KBM-7 (cell line): ENCODE measurements around the gene TMTC2.

ENCODE experiments used
- DNase-seq: peaks from one replicate; pipeline ENCODE4 v3.0.0-alpha.2; 2015
- in situ Hi-C: fragments of 300-500 bp; cut with MboI; formaldehyde crosslinking; loops from 2 replicates; pipeline ENCODE4 v1.14.3; 2020; ENCODE audit warnings: low sequenced_read_pairs, low pct_unique_long_range_greater_than_20kb, mixed read lengths

The TMTC2 gene

DNA sequence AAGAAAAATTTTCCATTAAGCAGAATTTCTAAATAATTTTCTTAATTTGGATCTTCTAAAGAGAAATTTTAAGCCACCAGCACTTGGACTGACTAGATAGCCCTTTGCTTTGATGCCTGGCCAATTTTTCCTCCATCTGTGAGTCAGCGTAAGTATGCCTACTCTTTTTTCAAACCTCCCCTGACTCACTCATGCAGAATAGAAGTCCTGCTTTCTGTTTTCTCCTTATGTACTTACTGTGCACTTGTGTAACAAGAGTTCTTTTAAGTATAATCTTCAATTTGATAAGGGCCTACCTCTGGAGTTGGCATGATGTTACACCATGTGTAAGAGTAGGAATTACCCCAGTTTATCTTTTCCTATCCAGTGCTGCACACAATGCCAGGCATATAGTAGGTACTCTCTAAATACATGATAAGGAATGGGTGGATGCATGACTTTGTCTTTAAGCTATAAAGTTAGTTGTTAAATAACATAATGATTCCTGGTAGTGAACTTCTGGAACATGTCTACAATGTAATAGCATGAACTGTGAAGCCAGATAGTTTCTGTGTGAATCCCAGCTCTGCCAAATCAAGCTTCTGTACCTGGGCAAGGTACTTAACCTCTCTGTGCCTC lies 329.6 kb downstream of the TMTC2 start:
- no peak for DNase-seq
- in situ Hi-C loops, result no loop called here

DNA sequence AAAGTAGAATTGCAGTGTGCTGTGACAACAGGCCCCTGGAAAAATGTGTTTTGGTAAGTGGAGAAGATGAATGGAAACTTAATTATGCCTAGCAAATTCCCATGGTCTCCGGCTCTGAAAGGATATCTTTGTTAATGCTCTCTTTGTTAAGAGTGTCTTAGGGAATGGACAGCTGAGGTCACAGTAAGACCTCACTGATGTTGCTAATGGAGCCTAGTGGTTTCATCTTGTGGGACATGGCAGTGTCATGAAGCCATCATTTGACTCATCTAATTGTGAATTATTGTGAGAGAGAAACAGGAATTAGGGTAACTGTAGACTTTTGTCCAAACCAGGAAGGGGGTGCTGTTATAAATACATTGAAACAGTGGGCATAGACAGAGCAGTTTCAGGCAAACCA lies 330.3 kb downstream of the TMTC2 start:
- in situ Hi-C loops, result no loop called here
- DNase-seq, result no peak

DNA sequence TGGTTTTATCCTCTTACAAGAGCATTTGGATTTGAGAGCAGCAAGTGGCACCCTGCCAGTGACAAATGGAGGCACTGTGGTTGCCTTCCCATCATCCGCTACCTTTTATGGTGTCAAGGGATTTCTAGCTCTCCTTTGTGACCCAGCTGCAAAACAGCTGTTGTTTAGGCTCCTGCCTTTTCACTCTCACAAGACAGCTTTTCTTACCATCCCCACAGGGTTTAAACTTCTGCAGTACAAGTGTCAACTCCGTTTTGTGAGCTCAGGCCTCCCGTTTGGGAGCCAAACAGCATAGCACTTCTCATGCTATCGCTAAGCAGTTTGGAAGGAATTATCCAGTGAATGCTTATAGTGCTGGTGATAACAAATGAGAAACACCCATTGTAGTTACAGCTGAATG lies 331.4 kb downstream of the TMTC2 start:
- DNase-seq, result no peak
- in situ Hi-C loops, result no loop called here

DNA sequence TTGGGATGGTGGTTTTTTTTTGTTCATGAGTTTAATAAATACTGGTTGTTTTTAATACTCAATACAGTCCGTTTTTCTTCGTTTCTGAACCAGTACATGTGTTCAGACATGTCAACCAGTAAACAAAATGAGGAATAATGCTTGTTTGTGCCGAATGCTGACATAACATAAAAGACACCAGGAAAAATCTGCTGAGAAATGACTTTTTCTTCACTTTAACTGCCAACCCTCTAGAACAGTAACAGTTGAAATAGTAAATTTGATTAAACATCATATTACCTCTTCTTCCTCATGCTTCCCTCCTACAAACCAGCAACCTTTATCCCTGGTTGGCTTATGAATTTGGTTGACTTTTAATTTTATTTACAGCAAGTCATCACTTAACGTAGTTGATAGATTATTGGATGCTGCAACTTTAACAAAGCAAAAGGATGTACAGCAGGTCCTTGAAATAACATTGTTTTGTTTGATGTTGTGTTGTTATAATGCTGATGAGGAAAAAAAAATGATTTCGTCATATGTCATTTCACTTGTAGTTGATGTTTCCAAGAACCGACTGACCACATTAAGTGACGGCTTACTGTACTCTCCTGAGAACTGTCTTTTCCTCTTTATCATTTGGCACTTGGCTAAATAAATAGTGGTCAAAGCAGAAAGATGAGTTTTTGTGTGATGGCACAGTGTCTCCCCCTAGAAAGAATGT lies 340.5 kb downstream of the TMTC2 start:
- no peak for DNase-seq
- in situ Hi-C loops, result no loop called here

DNA sequence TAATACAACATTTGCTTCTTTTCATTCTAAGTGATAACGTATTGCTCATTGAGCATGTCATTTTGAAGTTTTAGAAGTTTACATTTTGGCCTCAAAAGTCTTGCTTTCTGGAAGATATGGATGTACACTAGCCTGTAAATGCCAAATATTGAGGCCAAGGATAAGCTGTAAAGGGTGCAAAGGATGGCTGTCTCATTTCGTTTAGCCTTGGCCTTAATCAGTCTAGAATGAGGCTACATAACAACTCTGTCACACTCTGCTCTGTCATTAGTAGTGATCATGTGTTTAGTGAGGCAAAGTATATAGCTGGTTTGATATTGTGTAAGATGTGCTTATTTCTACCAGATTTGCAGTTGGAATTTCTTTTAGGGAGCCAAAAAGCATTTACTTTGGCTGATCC lies 344.5 kb downstream of the TMTC2 start:
- in situ Hi-C loops, result no loop called here

DNA sequence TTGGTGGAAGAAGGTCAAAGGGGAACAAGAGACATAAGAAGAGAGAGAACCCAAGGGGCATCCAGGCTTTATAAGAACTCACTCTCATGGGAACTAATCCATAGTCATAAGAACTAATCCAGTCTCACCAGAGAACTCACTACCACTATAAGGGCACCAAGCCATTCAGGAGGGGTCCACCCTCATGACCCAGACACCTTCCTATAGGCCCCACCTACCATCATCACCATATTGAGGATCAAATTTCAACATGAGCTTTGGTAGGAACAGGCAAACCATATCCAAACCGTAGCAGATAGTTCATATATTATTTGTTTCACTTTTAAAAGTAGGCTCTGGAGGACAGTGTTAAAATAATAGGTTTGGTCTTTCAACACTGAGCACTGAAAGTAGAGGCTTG lies 350.1 kb downstream of the TMTC2 start:
- in situ Hi-C loops, result no loop called here
- no peak for DNase-seq

More for the DNA sequence above, 344.5 kb downstream of the TMTC2 start:
- DNase-seq, result no peak

DNA sequence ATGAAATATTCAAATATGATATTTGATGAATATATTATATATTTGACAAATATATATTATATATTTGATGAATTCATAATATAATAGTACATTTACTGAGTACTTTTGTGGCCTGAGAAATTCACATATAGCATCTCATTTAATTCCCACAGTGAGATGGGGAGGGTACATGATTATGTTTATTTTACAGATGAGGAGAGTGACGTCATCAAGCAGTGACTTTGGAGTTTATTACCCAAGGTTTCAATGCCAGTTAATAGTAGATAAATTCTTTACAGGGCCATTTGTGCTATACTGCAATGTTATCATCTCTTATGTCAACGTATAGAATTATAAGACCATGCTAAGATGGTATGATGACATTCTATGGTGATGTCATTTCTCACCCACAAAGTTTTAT lies 352.7 kb downstream of the TMTC2 start:
- DNase-seq, result no peak
- in situ Hi-C loops, result no loop called here

DNA sequence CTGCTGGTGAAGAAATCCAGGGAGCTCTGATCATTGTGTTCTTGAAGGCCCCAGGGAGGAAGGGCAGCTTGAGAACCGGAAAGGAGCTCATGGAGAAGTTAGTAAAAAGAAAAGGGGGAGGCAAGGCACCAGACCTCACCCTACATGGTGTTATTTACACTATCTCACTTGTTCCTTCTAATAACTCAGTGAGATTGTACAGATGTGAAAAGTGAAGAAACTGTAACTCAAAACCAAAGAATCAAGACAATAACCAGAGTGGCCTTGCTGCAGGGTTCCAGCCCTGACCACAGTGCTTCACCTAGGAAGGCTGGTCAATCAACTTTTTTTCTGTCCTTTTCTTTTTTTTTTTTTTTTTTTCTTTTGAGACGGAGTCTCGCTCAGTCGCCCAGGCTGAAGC lies 353.6 kb downstream of the TMTC2 start:
- in situ Hi-C loops, result no loop called here
- peak; percentile 28 for DNase-seq

DNA sequence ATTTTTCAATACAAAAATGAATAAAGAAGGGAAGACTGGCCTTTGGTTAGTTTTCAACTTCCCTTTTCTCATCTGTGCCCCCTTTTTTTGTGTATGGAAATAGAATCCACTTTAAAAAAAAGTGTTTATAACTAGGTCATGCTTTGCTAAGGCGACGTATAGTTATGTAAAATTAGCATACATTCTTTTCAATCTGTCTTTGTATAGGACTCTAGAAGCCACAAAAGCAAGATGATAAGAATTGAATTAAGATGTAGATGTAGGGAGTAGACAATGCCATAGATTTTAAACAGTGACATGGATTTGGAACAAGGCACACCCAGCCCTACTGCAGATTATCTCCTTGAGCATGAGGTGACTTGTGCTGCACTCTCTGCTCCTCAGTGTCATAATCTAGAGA lies 354.3 kb downstream of the TMTC2 start:
- no peak for DNase-seq
- in situ Hi-C loops, result no loop called here

DNA sequence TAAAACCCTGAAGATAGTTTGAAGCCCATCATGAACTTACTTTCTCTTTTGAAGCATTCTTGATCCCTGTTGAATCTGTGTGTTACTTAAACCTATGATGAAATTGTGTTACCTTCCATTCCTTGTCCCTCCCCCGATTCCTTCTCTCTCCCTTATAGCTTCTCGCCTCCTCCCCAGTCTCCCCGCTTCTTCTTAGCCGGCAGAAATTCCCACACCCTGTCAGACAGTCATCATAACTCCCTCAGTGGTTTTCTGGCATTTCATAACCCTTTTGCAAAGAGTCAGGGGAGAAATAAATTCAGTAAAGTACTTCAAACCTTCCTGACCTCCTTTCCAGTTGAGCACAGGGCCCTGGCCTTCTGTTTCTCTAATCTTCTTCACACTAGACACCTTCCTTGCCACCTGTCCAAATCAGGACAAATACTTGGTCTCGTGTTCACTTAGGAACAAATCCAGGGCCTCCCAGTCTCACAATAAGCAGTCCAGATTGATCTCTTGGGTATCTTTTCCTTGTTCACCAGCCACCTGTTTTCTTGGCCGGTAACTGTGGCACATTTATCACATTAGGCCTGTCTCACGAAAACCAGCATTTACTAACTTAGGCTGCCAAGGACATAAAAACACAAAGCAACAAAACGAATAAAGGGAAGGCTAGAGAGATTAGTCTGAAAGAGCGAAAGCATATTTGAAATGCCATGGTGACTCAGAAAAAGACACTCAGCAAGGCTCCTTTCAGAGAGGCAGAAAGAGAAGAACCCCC lies 355.9 kb downstream of the TMTC2 start:
- in situ Hi-C loops, result no loop called here
- no peak for DNase-seq

DNA sequence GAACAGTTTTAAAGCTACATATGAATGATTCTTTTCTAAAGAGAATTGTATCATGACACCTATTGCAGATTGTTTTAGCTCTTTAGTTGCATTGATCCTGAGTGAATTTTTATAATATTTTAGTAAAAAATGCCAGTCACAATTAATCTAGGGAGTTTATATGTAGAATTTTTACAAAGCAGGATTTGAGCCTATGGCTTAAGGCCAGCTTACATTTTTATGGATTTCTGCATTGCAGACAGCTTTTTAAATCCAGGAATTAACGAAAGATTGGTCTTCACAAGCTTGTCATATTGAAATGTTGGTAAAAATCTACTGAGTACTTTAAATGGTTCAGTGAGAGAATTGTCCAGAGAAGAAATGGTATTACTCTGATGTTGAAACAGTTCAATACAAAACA lies 358.0 kb downstream of the TMTC2 start:
- no peak for DNase-seq
- in situ Hi-C loops, result no loop called here

DNA sequence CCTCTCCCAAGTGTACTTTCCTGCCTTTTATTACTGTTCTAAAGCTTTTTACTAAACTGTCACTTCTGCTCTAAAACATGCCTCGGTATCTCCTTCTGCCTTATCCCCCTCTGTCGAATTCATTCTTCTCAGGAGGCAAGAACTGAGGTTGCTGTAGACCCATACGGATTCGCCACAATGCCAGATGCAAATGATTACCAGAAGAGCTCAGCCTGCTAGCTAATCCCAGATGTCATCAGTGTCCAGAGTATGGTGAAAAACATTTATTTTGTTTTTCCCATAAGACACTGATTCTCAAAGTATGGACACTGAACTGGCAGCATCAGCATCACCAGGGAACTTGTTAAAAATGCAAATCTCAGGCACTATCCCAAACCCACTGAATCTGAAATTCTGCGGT lies 359.3 kb downstream of the TMTC2 start:
- DNase-seq, result no peak
- in situ Hi-C loops, result no loop called here

DNA sequence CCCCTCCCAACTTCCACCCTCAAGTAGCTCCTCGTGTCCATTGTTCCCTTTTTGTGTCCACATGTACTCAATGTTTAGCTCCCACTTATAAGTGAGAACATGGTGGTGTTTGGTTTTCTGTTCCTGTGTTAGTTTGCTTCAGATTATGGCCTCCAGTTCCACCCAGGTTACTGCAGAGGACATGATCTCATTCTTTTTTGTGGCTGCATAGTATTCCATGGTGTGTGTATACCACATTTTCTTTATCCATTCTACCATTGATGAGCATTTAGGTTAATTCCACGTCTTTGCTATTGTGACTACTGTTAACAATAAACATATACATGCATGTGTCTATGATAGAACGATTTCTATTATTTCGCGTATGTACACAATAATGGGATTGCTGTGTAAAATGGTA lies 362.6 kb downstream of the TMTC2 start:
- in situ Hi-C loops, result no loop called here
- DNase-seq, result no peak

DNA sequence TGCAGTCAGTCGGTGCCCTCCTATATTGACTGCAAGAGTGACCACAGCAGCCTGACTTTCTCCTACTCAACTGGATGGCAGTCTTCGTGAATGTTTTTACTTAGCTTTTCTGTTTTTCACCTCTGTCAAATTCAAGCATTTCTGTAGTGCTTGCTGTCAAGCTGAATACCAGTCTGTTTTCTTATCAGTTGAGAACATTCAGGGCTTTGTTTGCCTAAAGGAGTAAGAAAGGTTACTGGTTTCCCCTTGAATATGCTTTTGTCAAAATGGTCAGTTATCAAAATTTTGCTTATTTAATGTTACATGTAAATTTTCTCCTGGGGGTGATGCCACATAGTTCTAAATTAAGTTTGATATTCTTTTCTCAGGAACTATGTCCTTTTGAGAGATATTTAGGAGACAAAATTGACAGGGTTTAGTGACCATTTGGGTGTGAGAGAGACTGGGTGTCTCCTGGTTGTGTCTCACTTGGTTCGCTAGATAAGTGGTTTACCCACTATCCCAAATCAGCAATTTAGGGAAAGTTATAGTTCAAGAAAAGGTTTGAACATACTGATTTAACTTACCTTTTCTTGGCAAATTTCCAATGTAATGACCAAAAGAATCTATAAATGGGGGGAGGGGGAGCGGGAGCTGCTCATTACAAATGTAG lies 366.3 kb downstream of the TMTC2 start:
- in situ Hi-C loops, result no loop called here
- DNase-seq, result no peak

DNA sequence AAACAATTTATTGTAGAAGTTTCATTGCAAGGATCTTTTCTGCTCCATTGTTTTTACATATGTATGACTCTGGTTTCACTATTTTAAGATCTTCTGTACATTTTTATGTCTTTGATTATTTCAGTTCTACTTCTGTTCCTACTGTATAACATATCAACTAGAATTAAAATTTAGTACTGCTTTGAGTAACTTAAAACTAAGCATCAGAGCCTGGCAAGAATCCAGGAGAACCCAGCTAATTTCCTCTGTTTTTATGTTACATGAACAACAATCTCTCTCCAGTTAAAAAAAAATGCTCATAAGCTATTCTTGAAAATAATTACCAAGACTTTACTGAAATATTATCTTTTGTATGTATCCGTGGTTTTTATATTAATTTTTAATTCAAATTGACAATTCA lies 370.7 kb downstream of the TMTC2 start:
- no peak for DNase-seq

DNA sequence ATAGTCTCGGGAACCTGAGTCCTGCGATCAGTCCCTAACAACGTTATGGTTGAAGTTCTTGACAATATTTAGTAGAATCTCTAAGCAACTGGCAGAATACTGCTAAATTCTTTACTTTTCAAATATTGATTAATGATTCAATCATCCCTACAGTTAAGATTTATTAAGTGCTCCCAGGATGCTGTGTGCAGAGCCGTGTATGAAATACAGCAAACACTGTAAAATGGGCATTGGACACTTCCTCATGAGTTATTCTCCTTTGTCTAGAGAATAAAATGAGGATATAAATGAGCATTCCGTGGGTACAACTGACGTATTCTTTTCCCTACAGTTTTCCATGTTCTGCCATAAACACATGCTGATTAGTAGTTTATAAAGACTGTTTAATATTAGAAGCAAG lies 372.4 kb downstream of the TMTC2 start:
- DNase-seq, result no peak
- in situ Hi-C loops, result no loop called here

More for the DNA sequence above, 370.7 kb downstream of the TMTC2 start:
- in situ Hi-C loops, result no loop called here

DNA sequence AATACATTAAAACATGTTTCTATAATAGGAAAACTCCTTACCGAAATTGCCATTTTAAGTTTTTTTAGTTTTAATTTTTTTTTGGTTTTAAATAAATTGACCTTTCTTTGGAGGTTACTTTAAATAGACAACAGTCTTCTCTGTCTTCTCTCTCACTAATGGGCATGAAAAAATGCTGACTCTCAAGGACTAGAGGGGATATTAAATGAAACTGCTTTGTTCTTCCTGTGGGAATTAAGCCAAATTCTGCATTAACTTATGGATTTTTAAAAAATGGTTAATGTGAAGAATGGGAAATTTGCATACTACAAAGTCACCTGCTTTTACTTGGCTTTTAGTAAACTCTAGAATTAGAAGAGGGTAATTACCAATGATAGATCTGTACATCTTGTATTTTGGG lies 378.9 kb downstream of the TMTC2 start:
- no peak for DNase-seq
- in situ Hi-C loops, result no loop called here

DNA sequence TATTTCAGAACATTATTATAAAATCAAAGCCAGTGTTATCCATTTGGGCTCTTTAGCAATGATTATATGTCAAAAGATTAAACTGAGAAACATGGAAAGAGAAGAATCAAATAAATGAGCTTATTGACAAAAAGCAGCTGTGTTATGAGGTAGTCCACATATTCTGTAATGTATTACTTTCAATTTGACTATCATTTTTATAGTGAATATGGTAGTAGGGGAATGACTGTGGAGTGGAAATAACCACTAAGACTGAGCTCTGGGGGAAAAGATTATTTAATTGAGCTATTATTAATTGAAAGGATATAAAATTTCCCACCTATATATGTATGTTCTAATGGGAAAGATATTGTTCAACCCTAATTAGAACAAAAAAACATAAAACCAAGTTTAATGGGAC lies 381.3 kb downstream of the TMTC2 start:
- no peak for DNase-seq
- in situ Hi-C loops, result no loop called here

DNA sequence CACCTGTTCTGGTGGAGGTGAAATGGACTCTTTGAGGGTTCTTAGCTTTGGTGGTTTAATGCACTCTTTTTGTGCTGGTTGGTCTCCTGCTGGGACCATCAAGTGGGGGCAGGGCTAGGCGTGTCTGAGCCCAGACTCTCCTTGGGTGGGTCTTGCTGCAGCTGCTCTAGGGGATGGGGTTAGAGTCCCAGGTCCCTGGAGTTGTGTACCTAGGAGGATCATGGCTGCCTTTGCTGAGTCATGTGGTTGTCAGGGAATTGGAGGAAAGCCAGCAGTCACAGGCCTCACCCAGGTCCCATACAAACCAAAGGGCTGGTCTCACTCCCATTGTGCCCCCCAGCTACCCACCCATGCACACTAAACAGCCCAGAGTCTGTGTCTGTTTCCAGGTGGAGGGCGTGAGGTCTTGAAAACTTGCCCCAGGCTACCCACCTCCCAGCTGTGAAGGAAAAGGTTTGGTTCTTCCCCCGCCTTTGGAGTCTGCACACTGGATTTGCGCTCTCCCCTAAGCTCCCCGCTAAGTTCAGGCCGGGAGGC lies 387.7 kb downstream of the TMTC2 start:
- in situ Hi-C loops, result no loop called here
- no peak for DNase-seq

DNA sequence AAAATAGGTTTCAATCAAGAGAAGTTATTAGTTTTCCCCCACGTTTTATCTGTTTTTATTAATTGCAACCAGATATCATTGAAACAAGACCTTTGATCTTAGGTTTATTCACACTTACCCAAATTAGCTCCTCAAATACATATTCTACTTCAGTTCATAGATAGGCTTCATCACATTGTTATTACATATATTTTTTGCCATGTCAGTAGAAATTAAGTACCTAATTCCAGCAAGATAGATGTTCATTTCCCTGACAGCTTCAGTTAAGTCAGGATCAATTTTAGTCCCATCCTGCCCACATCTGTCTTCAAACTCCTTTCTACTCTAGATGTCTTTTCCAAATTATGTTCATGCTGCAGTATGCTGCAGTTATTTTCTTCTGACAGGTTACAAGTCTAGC lies 388.8 kb downstream of the TMTC2 start:
- in situ Hi-C loops, result no loop called here
- DNase-seq, result no peak
